HEK293T (cell line): ENCODE results near the gene ABTB1.

Source experiments
- ARNT ChIP-seq: fragments of 450-650 bp; IDR thresholded peaks from 2 replicates; pipeline ENCODE4 v1.6.1; 2017; ENCODE audit warnings: mild to moderate bottlenecking
- BHLHE40 ChIP-seq: fragments of 450-650 bp; IDR thresholded peaks from 2 replicates; pipeline ENCODE4 v1.6.1; 2016; ENCODE audit warnings: mild to moderate bottlenecking, moderate library complexity, borderline replicate concordance
- ELF4 ChIP-seq: fragments of 450-650 bp; IDR thresholded peaks from 2 replicates; pipeline ENCODE4 v1.6.1; 2017; ENCODE audit warnings: antibody characterized with exemption
- FOXA1 ChIP-seq: fragments of 450-650 bp; IDR thresholded peaks from 2 replicates; pipeline ENCODE4 v1.6.1; 2016; ENCODE audit warnings: mild to moderate bottlenecking
- FOXK2 ChIP-seq: fragments of 450-650 bp; IDR thresholded peaks from 2 replicates; pipeline ENCODE4 v1.6.1; 2016; ENCODE audit warnings: mild to moderate bottlenecking
- FOXM1 ChIP-seq: fragments of 450-650 bp; IDR thresholded peaks from 2 replicates; pipeline ENCODE4 v1.6.1; 2017; ENCODE audit warnings: mild to moderate bottlenecking, borderline replicate concordance
- HDGF ChIP-seq: fragments of 450-650 bp; IDR thresholded peaks from 2 replicates; pipeline ENCODE4 v1.6.1; 2017; ENCODE audit warnings: antibody characterized with exemption, borderline replicate concordance
- L3MBTL2 ChIP-seq: fragments of 450-650 bp; conservative IDR thresholded peaks from 2 replicates; pipeline ENCODE4 v1.6.1; 2016; ENCODE audit warnings: mild to moderate bottlenecking
- PKNOX1 ChIP-seq: fragments of 450-650 bp; IDR thresholded peaks from 2 replicates; pipeline ENCODE4 v1.6.1; 2016
- SP1 ChIP-seq: fragments of 450-650 bp; IDR thresholded peaks from 2 replicates; pipeline ENCODE4 v1.6.1; 2017
- SUZ12 ChIP-seq: fragments of 450-650 bp; IDR thresholded peaks from 2 replicates; pipeline ENCODE4 v1.6.1; 2016; ENCODE audit warnings: mild to moderate bottlenecking
- TARDBP ChIP-seq: fragments of 450-650 bp; IDR thresholded peaks from 2 replicates; pipeline ENCODE4 v1.6.1; 2016
- ZNF384 ChIP-seq: fragments of 450-650 bp; IDR thresholded peaks from 2 replicates; pipeline ENCODE4 v1.6.1; 2016

DNA sequence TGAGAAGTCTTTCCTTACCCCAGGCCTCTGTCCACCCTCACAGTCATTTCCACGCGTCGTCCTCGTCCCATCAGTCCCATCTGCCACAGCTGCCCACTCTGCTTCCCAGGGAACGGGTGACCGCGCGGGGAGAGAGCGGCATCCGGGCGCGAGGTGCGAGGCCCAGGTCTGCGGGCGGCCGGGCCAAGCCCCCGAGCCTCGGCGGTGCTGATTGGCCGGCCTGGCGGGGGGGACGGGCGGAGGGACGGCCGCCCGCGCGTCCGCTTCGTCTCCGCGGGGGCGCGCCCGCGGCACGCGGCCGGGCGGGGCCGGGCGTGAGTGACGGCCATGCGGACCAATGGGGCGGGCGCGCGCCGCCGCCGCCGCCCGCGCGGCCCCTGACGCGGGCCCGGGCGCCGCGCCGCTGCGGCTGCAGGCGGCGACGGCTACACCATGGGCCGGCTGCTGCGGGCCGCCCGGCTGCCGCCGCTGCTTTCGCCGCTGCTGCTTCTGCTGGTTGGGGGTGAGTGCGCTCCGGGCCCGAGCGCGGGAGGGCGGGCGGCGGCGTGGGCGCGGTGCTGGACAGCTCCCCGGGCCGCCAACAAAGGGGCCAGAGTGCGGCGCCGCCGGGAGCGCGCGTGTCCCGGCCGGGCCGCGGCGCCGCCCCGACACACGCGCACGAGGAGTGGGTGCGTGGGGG lies 43.8 kb upstream of the ABTB1 start, which contains the start of gene PODXL2:
- TF ChIP-seq BHLHE40: no peak
- TF ChIP-seq SP1: no peak
- TF ChIP-seq PKNOX1: no peak
- TF ChIP-seq ELF4: no peak
- TF ChIP-seq HDGF: no peak
- no peak for TF ChIP-seq FOXA1
- TF ChIP-seq FOXM1: no peak; the same call in 1 of the 2 replicates
- no peak for TF ChIP-seq SUZ12
- no peak for TF ChIP-seq ZNF384
- TF ChIP-seq L3MBTL2: peak; percentile 100
- TF ChIP-seq TARDBP: no peak
- TF ChIP-seq ARNT: no peak
- no peak for TF ChIP-seq FOXK2
